ENCODE data around the gene CYP4B1.

- TF ChIP-seq, protein P1, sequence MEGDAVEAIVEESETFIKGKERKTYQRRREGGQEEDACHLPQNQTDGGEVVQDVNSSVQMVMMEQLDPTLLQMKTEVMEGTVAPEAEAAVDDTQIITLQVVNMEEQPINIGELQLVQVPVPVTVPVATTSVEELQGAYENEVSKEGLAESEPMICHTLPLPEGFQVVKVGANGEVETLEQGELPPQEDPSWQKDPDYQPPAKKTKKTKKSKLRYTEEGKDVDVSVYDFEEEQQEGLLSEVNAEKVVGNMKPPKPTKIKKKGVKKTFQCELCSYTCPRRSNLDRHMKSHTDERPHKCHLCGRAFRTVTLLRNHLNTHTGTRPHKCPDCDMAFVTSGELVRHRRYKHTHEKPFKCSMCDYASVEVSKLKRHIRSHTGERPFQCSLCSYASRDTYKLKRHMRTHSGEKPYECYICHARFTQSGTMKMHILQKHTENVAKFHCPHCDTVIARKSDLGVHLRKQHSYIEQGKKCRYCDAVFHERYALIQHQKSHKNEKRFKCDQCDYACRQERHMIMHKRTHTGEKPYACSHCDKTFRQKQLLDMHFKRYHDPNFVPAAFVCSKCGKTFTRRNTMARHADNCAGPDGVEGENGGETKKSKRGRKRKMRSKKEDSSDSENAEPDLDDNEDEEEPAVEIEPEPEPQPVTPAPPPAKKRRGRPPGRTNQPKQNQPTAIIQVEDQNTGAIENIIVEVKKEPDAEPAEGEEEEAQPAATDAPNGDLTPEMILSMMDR (IDR thresholded peaks at IDR 0.05): no peak
- TF ChIP-seq EZH2 (IDR thresholded peaks at IDR 0.05; ENCODE audit: borderline replicate concordance, insufficient read depth, low read depth, low read length, poor library complexity, severe bottlenecking): no peak
Measured at GRCh38 chr1:46820560-46821060, 21.8 kb downstream of the CYP4B1 start.
